ENCODE data around the gene CEMP1.
A peak's percentile ranks its signal among the peaks of the same experiment; 100 is the strongest.

CEMP1 gene

DNA sequence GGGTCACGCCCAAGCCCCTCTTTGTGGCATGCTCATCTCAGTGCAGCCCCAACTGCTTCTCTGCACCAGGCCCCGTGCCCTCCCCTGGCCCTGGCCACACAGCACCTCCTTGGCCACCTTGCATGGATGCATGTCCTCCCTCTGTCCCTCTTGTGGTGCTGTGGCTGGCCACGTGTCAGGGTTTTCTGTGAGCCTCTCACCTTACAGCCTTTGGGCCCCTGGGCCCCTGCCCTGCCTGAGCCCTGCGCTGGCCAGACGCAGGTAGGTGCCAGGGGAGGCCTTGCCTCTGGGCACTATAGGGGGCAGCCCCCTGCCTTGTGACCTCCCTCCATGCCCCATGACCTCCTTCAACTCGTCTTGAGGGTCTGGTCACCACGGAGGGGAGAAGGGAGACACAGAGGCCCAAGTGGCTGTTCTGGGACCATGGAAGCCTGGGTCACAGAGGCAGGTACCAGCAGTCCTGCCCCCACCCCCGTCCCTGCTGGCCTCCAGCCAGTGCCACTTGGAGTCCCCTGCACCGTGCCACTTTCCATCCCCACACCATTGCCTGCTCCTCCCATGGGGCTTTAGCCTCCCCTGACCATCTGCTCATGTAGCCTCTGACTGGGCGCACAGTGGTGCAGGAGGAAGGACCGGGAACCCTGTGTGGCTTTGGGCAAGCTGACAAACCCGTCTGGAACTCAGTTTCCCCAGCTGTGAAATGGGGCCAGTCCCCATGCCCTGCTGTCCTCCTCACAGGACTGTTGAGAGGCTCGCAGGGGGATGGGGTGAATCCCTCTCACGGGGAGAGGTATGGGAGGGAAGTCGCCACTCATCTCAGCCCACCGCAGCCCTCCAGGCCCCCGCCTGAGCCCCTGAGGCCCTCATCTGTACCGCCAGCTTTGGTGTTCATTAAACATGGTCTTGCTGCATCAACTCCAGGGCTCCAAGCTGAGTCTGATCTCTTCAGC lies 29.0 kb downstream of the CEMP1 start:
- no peak for DNase-seq (ENCODE audit: low read depth)
- no peak overlapping the region for H3K4me3 ChIP-seq (ENCODE audit: low read length)
- TF ChIP-seq, protein P1, sequence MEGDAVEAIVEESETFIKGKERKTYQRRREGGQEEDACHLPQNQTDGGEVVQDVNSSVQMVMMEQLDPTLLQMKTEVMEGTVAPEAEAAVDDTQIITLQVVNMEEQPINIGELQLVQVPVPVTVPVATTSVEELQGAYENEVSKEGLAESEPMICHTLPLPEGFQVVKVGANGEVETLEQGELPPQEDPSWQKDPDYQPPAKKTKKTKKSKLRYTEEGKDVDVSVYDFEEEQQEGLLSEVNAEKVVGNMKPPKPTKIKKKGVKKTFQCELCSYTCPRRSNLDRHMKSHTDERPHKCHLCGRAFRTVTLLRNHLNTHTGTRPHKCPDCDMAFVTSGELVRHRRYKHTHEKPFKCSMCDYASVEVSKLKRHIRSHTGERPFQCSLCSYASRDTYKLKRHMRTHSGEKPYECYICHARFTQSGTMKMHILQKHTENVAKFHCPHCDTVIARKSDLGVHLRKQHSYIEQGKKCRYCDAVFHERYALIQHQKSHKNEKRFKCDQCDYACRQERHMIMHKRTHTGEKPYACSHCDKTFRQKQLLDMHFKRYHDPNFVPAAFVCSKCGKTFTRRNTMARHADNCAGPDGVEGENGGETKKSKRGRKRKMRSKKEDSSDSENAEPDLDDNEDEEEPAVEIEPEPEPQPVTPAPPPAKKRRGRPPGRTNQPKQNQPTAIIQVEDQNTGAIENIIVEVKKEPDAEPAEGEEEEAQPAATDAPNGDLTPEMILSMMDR (conservative IDR thresholded peaks at IDR 0.05; ENCODE audit: low read depth, low read length), result no peak

DNA sequence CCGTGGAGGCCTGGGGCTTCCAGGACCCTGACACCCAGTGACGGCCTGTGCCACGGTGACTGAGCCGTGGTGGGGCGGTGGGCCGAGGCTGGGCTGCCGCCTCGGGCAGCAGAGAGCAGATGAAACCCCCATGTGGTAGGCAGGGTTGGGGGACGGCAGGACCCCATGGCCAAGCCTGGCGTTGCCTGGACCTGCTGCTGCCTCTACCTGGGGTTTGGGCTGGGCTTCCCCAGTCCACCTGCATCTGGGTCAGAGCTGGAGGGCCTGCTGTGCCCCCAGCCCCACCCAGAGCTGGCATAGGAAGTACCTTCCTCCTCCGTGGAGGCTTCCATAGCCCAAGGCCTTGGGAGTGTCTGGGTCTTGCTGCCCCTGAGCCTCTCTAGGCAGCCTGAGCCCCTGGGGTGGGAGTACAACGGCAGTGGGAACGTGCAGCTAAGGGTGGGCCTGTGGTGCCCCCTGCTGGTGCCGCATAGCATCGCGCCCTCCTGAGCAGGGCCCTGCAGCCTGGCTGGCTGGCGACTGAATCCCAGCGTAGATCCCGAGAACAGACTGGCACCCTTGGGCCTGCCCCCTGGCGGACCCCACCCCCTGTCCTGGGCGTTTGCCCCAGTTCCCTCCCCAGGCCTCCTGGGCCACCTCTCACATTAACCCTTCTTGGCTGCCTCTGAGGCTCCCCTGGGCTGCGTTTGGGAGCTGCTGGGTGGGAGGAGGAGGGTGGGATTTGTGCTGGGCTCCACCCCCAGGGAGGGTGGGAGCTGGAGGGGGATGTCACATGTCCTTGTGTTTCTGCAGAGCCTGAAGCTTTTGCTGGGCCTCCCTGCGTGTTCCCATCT lies 30.1 kb downstream of the CEMP1 start:
- peak; percentile 59 for DNase-seq (ENCODE audit: low read depth)
- TF ChIP-seq, protein P1 (conservative IDR thresholded peaks at IDR 0.05; ENCODE audit: low read depth, low read length), result peak; percentile 97
- H3K4me3 ChIP-seq (ENCODE audit: low read length), result peak overlapping the region; percentile 38

- H3K4me3 ChIP-seq (ENCODE audit: low read length), result no peak overlapping the region
- TF ChIP-seq, protein P1 (conservative IDR thresholded peaks at IDR 0.05; ENCODE audit: low read depth, low read length), result no peak
These were observed 30.7 kb downstream of the CEMP1 start for GRCh38 chr16:2500430-2500917.

GRCh38 chr16:2499890-2500429 lies 31.2 kb downstream of the CEMP1 start:
- TF ChIP-seq, protein P1 (conservative IDR thresholded peaks at IDR 0.05; ENCODE audit: low read depth, low read length), result no peak
- no peak overlapping the region for H3K4me3 ChIP-seq (ENCODE audit: low read length)
- no peak for DNase-seq (ENCODE audit: low read depth)

More at GRCh38 chr16:2500430-2500917, 30.7 kb downstream of the CEMP1 start:
- DNase-seq (ENCODE audit: low read depth), result no peak

DNA sequence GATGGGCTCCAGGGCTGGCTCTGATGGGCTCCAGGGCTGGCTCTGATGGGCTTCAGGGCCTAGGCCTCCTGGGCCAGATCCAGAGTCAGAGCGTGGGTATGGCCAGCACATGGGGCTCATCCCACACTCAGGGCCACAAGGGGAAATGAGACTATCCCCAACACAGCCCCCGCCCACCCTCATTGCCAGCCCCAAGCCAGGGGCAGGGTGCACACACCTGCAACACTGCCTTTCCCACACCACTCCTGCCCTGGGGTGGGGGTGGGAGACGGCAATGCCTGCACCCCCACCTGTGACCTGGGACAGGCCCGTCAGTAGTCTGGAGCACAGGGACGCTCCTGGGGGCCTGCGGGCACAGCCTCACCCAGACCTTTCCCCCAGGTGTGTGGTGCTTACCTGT lies 31.8 kb downstream of the CEMP1 start:
- TF ChIP-seq, protein P1 (conservative IDR thresholded peaks at IDR 0.05; ENCODE audit: low read depth, low read length), result no peak
- no peak for DNase-seq (ENCODE audit: low read depth)

DNA sequence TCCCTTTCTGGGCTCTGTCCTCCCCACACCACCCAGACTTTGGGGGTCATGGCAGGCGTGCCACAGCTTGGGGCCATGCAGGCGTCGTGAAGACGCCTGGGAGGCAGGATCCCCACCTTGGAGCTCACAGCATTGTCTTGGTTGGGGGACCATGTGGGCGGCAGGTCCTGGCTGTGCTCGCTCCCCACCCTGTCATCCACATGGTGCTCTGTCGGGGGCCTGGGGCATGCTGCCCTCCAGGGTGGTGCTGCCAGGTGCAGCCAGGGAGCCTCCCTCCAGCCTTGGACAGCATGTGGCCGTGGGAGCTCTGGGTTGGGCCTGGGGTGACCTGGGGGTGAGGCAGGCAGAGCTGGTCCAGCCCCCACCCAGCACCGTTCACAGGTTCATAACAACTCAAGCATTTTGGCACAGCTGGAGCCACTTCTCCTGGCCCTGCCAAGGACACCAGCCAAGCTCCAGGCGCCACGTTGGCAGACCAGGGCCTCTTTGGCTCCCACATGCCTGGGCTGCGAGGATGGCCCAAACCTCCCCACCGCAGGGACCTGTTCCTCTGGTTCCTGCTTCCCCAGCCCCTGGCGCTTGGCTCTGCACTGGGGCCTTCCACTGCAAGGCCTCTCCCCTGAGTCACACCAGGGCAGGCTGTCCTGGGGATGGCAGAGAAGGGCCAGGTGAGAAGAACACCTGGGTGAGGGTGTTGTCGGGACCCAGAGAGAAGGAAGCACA lies 32.5 kb downstream of the CEMP1 start:
- TF ChIP-seq, protein P1 (conservative IDR thresholded peaks at IDR 0.05; ENCODE audit: low read depth, low read length), result no peak
- H3K4me3 ChIP-seq (ENCODE audit: low read length), result no peak overlapping the region
- DNase-seq (ENCODE audit: low read depth), result no peak

More for the DNA sequence above, 31.8 kb downstream of the CEMP1 start:
- no peak overlapping the region for H3K4me3 ChIP-seq (ENCODE audit: low read length)
